ENCODE results near the gene SLC35B2. TPM values are rescaled to one million over a fixed set of nuclear protein-coding genes. Genes with fewer than 3 reads are reported as not detected.

SLC35B2 gene
- total and polyA plus RNA-seq, 2 experiments from 2014 or later = 14.0 to 30.9 TPM

DNA sequence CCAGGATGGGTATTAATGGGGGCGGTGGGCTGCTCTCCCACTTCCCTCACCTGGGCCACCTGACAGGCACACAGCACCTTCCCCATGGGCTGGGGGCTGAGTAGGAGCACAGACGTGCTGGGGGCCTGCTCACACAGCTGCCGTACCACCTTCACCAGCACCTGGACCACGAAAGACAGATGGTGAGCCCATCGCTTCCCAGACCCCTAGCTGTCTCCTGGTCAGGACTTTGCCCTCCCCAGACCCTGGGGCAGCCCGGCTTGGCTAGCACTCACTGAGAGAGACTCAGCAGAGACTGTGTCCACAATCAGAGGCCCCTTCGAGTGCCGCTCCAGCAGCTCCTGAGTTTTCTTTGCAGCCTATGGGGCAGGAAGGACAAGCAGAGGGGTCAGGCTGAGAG lies 43.8 kb upstream of the SLC35B2 start (continued):
- TF ChIP-seq, protein P1, sequence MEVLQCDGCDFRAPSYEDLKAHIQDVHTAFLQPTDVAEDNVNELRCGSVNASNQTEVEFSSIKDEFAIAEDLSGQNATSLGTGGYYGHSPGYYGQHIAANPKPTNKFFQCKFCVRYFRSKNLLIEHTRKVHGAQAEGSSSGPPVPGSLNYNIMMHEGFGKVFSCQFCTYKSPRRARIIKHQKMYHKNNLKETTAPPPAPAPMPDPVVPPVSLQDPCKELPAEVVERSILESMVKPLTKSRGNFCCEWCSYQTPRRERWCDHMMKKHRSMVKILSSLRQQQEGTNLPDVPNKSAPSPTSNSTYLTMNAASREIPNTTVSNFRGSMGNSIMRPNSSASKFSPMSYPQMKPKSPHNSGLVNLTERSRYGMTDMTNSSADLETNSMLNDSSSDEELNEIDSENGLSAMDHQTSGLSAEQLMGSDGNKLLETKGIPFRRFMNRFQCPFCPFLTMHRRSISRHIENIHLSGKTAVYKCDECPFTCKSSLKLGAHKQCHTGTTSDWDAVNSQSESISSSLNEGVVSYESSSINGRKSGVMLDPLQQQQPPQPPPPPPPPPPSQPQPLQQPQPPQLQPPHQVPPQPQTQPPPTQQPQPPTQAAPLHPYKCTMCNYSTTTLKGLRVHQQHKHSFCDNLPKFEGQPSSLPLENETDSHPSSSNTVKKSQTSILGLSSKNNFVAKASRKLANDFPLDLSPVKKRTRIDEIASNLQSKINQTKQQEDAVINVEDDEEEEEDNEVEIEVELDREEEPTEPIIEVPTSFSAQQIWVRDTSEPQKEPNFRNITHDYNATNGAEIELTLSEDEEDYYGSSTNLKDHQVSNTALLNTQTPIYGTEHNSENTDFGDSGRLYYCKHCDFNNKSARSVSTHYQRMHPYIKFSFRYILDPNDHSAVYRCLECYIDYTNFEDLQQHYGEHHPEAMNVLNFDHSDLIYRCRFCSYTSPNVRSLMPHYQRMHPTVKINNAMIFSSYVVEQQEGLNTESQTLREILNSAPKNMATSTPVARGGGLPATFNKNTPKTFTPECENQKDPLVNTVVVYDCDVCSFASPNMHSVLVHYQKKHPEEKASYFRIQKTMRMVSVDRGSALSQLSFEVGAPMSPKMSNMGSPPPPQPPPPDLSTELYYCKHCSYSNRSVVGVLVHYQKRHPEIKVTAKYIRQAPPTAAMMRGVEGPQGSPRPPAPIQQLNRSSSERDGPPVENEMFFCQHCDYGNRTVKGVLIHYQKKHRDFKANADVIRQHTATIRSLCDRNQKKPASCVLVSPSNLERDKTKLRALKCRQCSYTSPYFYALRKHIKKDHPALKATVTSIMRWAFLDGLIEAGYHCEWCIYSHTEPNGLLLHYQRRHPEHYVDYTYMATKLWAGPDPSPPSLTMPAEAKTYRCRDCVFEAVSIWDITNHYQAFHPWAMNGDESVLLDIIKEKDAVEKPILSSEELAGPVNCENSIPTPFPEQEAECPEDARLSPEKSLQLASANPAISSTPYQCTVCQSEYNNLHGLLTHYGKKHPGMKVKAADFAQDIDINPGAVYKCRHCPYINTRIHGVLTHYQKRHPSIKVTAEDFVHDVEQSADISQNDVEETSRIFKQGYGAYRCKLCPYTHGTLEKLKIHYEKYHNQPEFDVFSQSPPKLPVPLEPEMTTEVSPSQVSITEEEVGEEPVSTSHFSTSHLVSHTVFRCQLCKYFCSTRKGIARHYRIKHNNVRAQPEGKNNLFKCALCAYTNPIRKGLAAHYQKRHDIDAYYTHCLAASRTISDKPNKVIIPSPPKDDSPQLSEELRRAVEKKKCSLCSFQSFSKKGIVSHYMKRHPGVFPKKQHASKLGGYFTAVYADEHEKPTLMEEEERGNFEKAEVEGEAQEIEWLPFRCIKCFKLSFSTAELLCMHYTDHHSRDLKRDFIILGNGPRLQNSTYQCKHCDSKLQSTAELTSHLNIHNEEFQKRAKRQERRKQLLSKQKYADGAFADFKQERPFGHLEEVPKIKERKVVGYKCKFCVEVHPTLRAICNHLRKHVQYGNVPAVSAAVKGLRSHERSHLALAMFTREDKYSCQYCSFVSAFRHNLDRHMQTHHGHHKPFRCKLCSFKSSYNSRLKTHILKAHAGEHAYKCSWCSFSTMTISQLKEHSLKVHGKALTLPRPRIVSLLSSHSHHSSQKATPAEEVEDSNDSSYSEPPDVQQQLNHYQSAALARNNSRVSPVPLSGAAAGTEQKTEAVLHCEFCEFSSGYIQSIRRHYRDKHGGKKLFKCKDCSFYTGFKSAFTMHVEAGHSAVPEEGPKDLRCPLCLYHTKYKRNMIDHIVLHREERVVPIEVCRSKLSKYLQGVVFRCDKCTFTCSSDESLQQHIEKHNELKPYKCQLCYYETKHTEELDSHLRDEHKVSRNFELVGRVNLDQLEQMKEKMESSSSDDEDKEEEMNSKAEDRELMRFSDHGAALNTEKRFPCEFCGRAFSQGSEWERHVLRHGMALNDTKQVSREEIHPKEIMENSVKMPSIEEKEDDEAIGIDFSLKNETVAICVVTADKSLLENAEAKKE (CRISPR knock-in tag; IDR thresholded peaks at IDR 0.05) = no peak
- TF ChIP-seq JUNB (IDR thresholded peaks at IDR 0.05; ENCODE audit: unreplicated experiment) (no peak), ZNF114 (CRISPR knock-in tag; IDR thresholded peaks at IDR 0.05) (no peak), EZH2phosphoT487 (IDR thresholded peaks at IDR 0.05; ENCODE audit: unreplicated experiment) (no peak), CREB1 (CRISPR knock-in tag; IDR thresholded peaks at IDR 0.05; ENCODE audit: low read depth) (no peak), ZNF331 (CRISPR knock-in tag; IDR thresholded peaks at IDR 0.05; ENCODE audit: low read depth) (no peak), STAT1 (IDR thresholded peaks at IDR 0.05; ENCODE audit: unreplicated experiment) (no peak), EZH2 (IDR thresholded peaks at IDR 0.05; ENCODE audit: low read depth, unreplicated experiment) (no peak), NANOG (IDR thresholded peaks at IDR 0.05; ENCODE audit: borderline replicate concordance) (no peak)
- TF ChIP-seq, protein P2, sequence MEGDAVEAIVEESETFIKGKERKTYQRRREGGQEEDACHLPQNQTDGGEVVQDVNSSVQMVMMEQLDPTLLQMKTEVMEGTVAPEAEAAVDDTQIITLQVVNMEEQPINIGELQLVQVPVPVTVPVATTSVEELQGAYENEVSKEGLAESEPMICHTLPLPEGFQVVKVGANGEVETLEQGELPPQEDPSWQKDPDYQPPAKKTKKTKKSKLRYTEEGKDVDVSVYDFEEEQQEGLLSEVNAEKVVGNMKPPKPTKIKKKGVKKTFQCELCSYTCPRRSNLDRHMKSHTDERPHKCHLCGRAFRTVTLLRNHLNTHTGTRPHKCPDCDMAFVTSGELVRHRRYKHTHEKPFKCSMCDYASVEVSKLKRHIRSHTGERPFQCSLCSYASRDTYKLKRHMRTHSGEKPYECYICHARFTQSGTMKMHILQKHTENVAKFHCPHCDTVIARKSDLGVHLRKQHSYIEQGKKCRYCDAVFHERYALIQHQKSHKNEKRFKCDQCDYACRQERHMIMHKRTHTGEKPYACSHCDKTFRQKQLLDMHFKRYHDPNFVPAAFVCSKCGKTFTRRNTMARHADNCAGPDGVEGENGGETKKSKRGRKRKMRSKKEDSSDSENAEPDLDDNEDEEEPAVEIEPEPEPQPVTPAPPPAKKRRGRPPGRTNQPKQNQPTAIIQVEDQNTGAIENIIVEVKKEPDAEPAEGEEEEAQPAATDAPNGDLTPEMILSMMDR (conservative IDR thresholded peaks at IDR 0.05; ENCODE audit: low read depth in 2 of 2) = no peak

Data from GM23338 (cell line).